ENCODE results near the gene HEATR5A.

Gene HEATR5A

GRCh38 chr14:31402764-31403439, 17.4 kb downstream of the HEATR5A start:
- Histone ChIP-seq H3K4me3 (ENCODE audit: low read length) (no peak overlapping the region), H3K27me3 (ENCODE audit: insufficient read depth, low read length) (no peaks in the 10 kb centered on the region), H3K9ac (ENCODE audit: low read depth, low read length) (no peak overlapping the region), H3K4me1 (ENCODE audit: insufficient read depth, low read length) (peaks cover 6% of the 10 kb centered on the region; the same call in 1 of the 2 replicates), H3K27ac (ENCODE audit: low read length) (no peak overlapping the region), H3K36me3 (ENCODE audit: insufficient read depth, low read depth, low read length) (peaks cover 15% of the 10 kb centered on the region; the same call in 1 of the 2 replicates), H3K9me3 (ENCODE audit: insufficient read depth, low read depth, low read length) (no peaks in the 10 kb centered on the region)

GRCh38 chr14:31401369-31401932, 18.9 kb downstream of the HEATR5A start:
- no peak overlapping the region for H3K4me3 ChIP-seq (ENCODE audit: low read length)
- H3K4me1 ChIP-seq (ENCODE audit: insufficient read depth, low read length) = peaks cover 6% of the 10 kb centered on the region; the same call in 1 of the 2 replicates
- peaks cover 15% of the 10 kb centered on the region; the same call in 1 of the 2 replicates for H3K36me3 ChIP-seq (ENCODE audit: insufficient read depth, low read depth, low read length)
- no peaks in the 10 kb centered on the region for H3K9me3 ChIP-seq (ENCODE audit: insufficient read depth, low read depth, low read length)
- H3K27ac ChIP-seq (ENCODE audit: low read length) = no peak overlapping the region
- H3K27me3 ChIP-seq (ENCODE audit: insufficient read depth, low read length) = no peaks in the 10 kb centered on the region
- H3K9ac ChIP-seq (ENCODE audit: low read depth, low read length) = no peak overlapping the region

- no peaks in the 10 kb centered on the region for H3K27me3 ChIP-seq (ENCODE audit: insufficient read depth, low read length)
- peaks cover 15% of the 10 kb centered on the region; the same call in 1 of the 2 replicates for H3K36me3 ChIP-seq (ENCODE audit: insufficient read depth, low read depth, low read length)
- no peak overlapping the region for H3K4me3 ChIP-seq (ENCODE audit: low read length)
- H3K9ac ChIP-seq (ENCODE audit: low read depth, low read length) = no peak overlapping the region
- H3K4me1 ChIP-seq (ENCODE audit: insufficient read depth, low read length) = peaks cover 6% of the 10 kb centered on the region; the same call in 1 of the 2 replicates
- H3K9me3 ChIP-seq (ENCODE audit: insufficient read depth, low read depth, low read length) = no peaks in the 10 kb centered on the region
- no peak overlapping the region for H3K27ac ChIP-seq (ENCODE audit: low read length)
These were observed 20.2 kb downstream of the HEATR5A start for GRCh38 chr14:31400031-31400638.

- no peaks in the 10 kb centered on the region for H3K9me3 ChIP-seq (ENCODE audit: insufficient read depth, low read depth, low read length)
- H3K4me3 ChIP-seq (ENCODE audit: low read length) = no peak overlapping the region
- H3K27me3 ChIP-seq (ENCODE audit: insufficient read depth, low read length) = no peaks in the 10 kb centered on the region
- H3K36me3 ChIP-seq (ENCODE audit: insufficient read depth, low read depth, low read length) = peaks cover 19% of the 10 kb centered on the region; the same call in 1 of the 2 replicates
- no peak overlapping the region for H3K27ac ChIP-seq (ENCODE audit: low read length)
- H3K4me1 ChIP-seq (ENCODE audit: insufficient read depth, low read length) = no peaks in the 10 kb centered on the region
- no peak overlapping the region for H3K9ac ChIP-seq (ENCODE audit: low read depth, low read length)
These were observed 24.7 kb downstream of the HEATR5A start for GRCh38 chr14:31395572-31396205.

- H3K27ac ChIP-seq (ENCODE audit: low read length) = no peak overlapping the region
- no peaks in the 10 kb centered on the region for H3K27me3 ChIP-seq (ENCODE audit: insufficient read depth, low read length)
- H3K36me3 ChIP-seq (ENCODE audit: insufficient read depth, low read depth, low read length) = peaks cover 17% of the 10 kb centered on the region; the same call in 1 of the 2 replicates
- no peaks in the 10 kb centered on the region for H3K4me1 ChIP-seq (ENCODE audit: insufficient read depth, low read length)
- H3K9ac ChIP-seq (ENCODE audit: low read depth, low read length) = no peak overlapping the region
- no peaks in the 10 kb centered on the region for H3K9me3 ChIP-seq (ENCODE audit: insufficient read depth, low read depth, low read length)
- H3K4me3 ChIP-seq (ENCODE audit: low read length) = no peak overlapping the region
These were observed 25.2 kb downstream of the HEATR5A start for GRCh38 chr14:31395119-31395518.

DNA sequence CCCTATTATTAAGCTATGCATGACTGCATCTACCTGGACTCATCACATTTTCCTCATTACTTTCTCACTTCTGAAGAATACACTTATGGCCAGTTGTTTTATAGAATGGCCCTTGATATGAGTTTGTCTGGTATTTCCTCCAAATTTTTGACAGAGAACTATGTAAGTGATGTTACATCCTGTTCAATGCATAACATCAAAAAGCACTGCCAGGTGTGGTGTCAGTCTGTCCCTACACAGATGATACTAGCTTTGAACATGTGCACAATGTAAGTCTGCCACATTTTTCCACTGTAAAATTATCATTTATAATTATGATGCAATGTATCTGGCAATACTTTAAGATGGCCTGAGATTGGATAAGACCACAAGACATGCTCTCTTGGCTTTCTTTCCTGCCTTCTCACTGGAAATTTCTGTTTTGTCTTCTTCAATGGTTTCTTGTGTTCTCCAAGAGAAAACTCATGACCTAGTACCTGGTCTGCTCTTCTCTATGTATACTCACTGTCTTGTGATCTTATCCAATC, 28.3 kb downstream of the HEATR5A start:
- no peaks in the 10 kb centered on the region for H3K4me1 ChIP-seq (ENCODE audit: insufficient read depth, low read length)
- H3K36me3 ChIP-seq (ENCODE audit: insufficient read depth, low read depth, low read length) = peaks cover 4% of the 10 kb centered on the region; the same call in 1 of the 2 replicates
- H3K4me3 ChIP-seq (ENCODE audit: low read length) = no peak overlapping the region
- H3K27ac ChIP-seq (ENCODE audit: low read length) = no peak overlapping the region
- no peaks in the 10 kb centered on the region for H3K9me3 ChIP-seq (ENCODE audit: insufficient read depth, low read depth, low read length)
- no peaks in the 10 kb centered on the region for H3K27me3 ChIP-seq (ENCODE audit: insufficient read depth, low read length)
- no peak overlapping the region for H3K9ac ChIP-seq (ENCODE audit: low read depth, low read length)

DNA sequence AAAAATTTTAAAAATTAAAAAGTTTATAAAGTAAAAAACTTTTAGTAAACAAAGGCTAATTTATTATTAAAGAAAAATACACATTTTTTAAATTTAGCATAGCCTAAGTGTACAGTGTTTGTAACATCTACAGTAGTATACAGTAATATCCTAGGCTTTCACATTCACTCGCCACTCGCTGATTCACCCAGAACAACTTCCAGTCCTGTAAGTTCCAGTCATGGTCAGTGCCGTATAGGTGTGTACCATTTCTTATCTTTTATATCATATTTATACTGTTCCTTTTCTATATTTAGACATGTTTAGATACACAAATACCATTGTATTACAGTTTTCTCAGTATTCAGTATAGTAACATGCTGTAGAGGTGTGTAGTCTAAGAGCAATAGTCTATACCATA, 28.9 kb downstream of the HEATR5A start:
- H3K4me1 ChIP-seq (ENCODE audit: insufficient read depth, low read length) = no peaks in the 10 kb centered on the region
- H3K27ac ChIP-seq (ENCODE audit: low read length) = no peak overlapping the region
- no peak overlapping the region for H3K9ac ChIP-seq (ENCODE audit: low read depth, low read length)
- H3K36me3 ChIP-seq (ENCODE audit: insufficient read depth, low read depth, low read length) = peaks cover 4% of the 10 kb centered on the region; the same call in 1 of the 2 replicates
- H3K4me3 ChIP-seq (ENCODE audit: low read length) = no peak overlapping the region
- H3K9me3 ChIP-seq (ENCODE audit: insufficient read depth, low read depth, low read length) = no peaks in the 10 kb centered on the region
- no peaks in the 10 kb centered on the region for H3K27me3 ChIP-seq (ENCODE audit: insufficient read depth, low read length)

- Histone ChIP-seq H3K27me3 (ENCODE audit: insufficient read depth, low read length) (no peaks in the 10 kb centered on the region), H3K9me3 (ENCODE audit: insufficient read depth, low read depth, low read length) (no peaks in the 10 kb centered on the region), H3K4me1 (ENCODE audit: insufficient read depth, low read length) (no peaks in the 10 kb centered on the region), H3K27ac (ENCODE audit: low read length) (no peak overlapping the region), H3K4me3 (ENCODE audit: low read length) (no peak overlapping the region), H3K36me3 (ENCODE audit: insufficient read depth, low read depth, low read length) (peaks cover 6% of the 10 kb centered on the region), H3K9ac (ENCODE audit: low read depth, low read length) (no peak overlapping the region)
These were observed 30.4 kb downstream of the HEATR5A start for GRCh38 chr14:31389946-31390345.

- peaks cover 9% of the 10 kb centered on the region for H3K36me3 ChIP-seq (ENCODE audit: insufficient read depth, low read depth, low read length)
- H3K9me3 ChIP-seq (ENCODE audit: insufficient read depth, low read depth, low read length) = no peaks in the 10 kb centered on the region
- no peaks in the 10 kb centered on the region for H3K27me3 ChIP-seq (ENCODE audit: insufficient read depth, low read length)
- no peak overlapping the region for H3K4me3 ChIP-seq (ENCODE audit: low read length)
- no peaks in the 10 kb centered on the region for H3K4me1 ChIP-seq (ENCODE audit: insufficient read depth, low read length)
- no peak overlapping the region for H3K9ac ChIP-seq (ENCODE audit: low read depth, low read length)
- no peak overlapping the region for H3K27ac ChIP-seq (ENCODE audit: low read length)
These were observed 31.5 kb downstream of the HEATR5A start for GRCh38 chr14:31388687-31389413.

DNA sequence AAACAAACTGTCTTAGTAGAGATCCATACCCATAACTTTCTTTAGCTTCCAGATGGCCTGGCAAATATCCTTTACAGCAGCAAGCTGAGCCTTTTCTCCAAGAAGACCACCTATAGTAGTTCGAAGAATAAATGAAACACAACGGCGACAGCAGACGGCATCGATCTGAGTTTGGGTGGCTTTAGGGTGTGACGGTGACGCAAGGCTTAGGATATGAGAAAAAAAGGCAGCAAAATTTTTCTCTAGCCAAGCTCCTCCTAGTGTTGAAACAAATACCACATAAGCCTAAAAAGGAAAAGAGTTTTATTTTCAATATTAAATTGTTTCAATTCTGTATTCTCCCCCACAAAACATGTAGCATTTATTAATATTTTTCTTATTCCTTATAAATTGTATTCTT, 33.3 kb downstream of the HEATR5A start:
- no peaks in the 10 kb centered on the region for H3K4me1 ChIP-seq (ENCODE audit: insufficient read depth, low read length)
- no peak overlapping the region for H3K27ac ChIP-seq (ENCODE audit: low read length)
- H3K9me3 ChIP-seq (ENCODE audit: insufficient read depth, low read depth, low read length) = no peaks in the 10 kb centered on the region

DNA sequence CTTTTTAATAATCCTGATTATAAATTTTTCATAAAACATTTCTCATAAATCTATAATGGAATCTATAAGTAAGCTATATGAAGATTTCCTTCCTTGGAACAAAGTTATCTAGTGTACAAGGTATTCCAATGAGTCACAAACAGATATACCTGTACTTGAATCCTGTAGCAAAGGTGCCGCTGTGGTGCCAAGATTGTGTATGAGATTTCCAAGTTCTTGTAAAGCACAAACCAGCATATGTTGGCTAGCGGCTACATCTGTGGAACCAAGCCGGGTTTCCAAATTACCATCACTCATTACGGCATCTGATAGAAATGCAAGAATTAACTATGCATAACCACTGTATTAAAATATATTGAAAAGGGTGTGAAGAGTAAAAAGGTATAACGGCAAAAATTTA, 34.1 kb downstream of the HEATR5A start:
- H3K4me3 ChIP-seq (ENCODE audit: low read length) = no peak overlapping the region
- no peaks in the 10 kb centered on the region for H3K27me3 ChIP-seq (ENCODE audit: insufficient read depth, low read length)
- H3K9ac ChIP-seq (ENCODE audit: low read depth, low read length) = no peak overlapping the region
- H3K27ac ChIP-seq (ENCODE audit: low read length) = no peak overlapping the region
- peaks cover 17% of the 10 kb centered on the region for H3K36me3 ChIP-seq (ENCODE audit: insufficient read depth, low read depth, low read length)
- H3K4me1 ChIP-seq (ENCODE audit: insufficient read depth, low read length) = no peaks in the 10 kb centered on the region
- no peaks in the 10 kb centered on the region for H3K9me3 ChIP-seq (ENCODE audit: insufficient read depth, low read depth, low read length)

More for the DNA sequence above, 33.3 kb downstream of the HEATR5A start:
- no peak overlapping the region for H3K4me3 ChIP-seq (ENCODE audit: low read length)
- H3K27me3 ChIP-seq (ENCODE audit: insufficient read depth, low read length) = no peaks in the 10 kb centered on the region
- peaks cover 10% of the 10 kb centered on the region for H3K36me3 ChIP-seq (ENCODE audit: insufficient read depth, low read depth, low read length)
- no peak overlapping the region for H3K9ac ChIP-seq (ENCODE audit: low read depth, low read length)
